Measurements from ENCODE around the gene AGGF1.
"Not testable (repeated sequence)": the region's sequence is repeated elsewhere in the genome, so short reads cannot be mapped to it uniquely, and the experiment has no call there.

Gene AGGF1

DNA sequence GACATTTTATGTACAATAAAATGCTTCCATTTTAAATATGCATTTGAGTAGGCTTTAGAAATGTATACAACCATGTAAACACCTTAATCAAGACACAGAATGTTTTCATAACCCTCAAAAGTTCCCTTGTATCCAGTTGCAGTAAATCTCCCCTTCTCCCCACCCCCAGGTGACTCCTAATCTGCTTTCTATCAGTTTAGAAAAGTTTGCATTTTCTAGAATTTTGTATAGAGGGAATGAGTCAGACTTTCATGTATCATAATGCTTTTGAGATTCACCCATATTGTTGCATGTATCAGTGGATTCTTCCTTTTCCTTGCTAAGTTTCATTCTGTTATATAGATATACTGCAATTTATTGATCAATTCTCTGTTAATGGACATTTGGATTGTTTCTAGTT, 74.6 kb downstream of the AGGF1 start:
- H3K4me3 ChIP-seq (ENCODE audit: low read depth, low read length), result no peak overlapping the region
- H3K4me1 ChIP-seq, result no peaks in the 10 kb centered on the region
- H3K27me3 ChIP-seq, result no peaks in the 10 kb centered on the region
- no peaks in the 10 kb centered on the region for H3K9me3 ChIP-seq
- TF ChIP-seq, protein P1, sequence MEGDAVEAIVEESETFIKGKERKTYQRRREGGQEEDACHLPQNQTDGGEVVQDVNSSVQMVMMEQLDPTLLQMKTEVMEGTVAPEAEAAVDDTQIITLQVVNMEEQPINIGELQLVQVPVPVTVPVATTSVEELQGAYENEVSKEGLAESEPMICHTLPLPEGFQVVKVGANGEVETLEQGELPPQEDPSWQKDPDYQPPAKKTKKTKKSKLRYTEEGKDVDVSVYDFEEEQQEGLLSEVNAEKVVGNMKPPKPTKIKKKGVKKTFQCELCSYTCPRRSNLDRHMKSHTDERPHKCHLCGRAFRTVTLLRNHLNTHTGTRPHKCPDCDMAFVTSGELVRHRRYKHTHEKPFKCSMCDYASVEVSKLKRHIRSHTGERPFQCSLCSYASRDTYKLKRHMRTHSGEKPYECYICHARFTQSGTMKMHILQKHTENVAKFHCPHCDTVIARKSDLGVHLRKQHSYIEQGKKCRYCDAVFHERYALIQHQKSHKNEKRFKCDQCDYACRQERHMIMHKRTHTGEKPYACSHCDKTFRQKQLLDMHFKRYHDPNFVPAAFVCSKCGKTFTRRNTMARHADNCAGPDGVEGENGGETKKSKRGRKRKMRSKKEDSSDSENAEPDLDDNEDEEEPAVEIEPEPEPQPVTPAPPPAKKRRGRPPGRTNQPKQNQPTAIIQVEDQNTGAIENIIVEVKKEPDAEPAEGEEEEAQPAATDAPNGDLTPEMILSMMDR (IDR thresholded peaks at IDR 0.05; ENCODE audit: low read depth, low read length), result no peak
- DNase-seq, result no peak
- no peaks in the 10 kb centered on the region for H3K36me3 ChIP-seq

DNA sequence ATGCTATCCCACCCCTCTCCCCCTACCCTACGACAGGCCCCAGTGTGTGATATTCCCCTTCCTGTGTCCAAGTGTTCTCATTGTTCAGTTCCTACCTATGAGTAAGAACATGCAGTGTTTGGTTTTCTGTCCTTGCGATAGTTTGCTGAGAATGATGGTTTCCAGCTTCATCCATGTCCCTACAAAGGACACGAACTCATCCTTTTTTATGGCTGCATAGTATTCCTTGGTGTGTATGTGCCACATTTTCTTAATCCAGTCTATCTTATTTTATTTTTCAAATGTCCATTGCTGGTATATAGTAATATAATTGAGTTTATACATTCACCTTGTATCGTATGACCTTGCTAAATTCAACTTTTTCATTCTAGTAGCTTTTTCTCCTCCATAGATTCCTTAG, 76.8 kb downstream of the AGGF1 start:
- H3K9me3 ChIP-seq; H3K36me3 ChIP-seq; H3K4me1 ChIP-seq; DNase-seq; H3K27me3 ChIP-seq; H3K4me3 ChIP-seq (ENCODE audit: low read depth, low read length): not testable (repeated sequence)
